PC-9 (cell line): ENCODE results near the gene TRIM56.
"Not testable (repeated sequence)": the region's sequence is repeated elsewhere in the genome, so short reads cannot be mapped to it uniquely, and the experiment has no call there.

Experiments used
- EZH2 ChIP-seq: fragments of 200-600 bp; sonication (generic); IDR thresholded peaks from 2 replicates; pipeline ENCODE4 v1.8.0; 2017; ENCODE audit warnings: antibody characterized with exemption, low read depth
- TF ChIP-seq, protein P1 (sequence below): fragments of 200-600 bp; sonication (generic); conservative IDR thresholded peaks from 2 replicates; pipeline ENCODE4 v1.6.1; 2017; ENCODE audit warnings: mixed run types, antibody characterized with exemption, mild to moderate bottlenecking, moderate library complexity

DNA sequence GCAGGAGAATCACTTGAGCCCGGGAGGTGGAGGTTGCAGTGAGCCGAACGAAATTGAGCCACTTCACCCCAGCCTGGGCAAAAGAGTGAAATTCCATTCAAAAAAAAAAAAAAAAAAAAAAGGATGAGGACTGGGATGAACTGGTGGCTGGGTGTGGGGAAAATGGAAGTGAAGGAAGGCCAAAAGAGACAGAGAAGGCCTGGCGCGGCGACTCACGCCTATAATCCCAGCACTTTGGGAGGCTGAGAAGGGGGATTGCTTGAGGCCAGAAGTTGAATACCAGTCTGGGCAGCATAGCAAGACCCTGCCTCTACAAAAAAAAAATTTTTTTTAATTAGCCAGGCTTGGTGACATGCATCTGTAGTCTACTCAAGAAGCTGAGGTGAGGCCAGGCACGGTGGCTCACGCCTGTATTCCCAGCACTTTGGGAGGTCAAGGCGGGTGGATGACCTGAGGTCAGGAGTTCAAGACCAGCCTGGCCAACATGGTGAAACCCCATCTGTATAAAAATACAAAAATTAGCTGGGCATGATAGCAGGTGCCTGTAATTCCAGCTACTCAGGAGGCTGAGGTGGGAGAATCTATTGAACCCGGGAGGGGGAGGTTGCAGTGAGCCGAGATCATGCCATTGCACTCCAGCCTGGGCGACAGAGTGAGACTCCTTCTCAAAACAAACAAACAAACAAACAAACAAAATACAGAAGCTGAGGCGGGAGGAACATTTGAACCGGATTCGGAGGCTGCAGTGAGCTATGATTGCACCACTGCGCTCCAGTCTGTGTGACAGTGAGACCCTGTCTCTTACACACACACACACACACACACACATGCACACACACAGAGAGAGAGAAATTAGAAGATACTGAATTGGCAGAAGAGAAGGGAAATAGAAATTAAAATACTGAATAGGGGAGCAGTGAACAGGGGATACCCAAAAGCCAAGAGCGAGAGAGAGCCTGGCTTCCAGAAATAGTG is 47.6 kb downstream of the TRIM56 start:
- TF ChIP-seq, protein P1, sequence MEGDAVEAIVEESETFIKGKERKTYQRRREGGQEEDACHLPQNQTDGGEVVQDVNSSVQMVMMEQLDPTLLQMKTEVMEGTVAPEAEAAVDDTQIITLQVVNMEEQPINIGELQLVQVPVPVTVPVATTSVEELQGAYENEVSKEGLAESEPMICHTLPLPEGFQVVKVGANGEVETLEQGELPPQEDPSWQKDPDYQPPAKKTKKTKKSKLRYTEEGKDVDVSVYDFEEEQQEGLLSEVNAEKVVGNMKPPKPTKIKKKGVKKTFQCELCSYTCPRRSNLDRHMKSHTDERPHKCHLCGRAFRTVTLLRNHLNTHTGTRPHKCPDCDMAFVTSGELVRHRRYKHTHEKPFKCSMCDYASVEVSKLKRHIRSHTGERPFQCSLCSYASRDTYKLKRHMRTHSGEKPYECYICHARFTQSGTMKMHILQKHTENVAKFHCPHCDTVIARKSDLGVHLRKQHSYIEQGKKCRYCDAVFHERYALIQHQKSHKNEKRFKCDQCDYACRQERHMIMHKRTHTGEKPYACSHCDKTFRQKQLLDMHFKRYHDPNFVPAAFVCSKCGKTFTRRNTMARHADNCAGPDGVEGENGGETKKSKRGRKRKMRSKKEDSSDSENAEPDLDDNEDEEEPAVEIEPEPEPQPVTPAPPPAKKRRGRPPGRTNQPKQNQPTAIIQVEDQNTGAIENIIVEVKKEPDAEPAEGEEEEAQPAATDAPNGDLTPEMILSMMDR: not testable (repeated sequence)
- not testable (repeated sequence) for TF ChIP-seq EZH2
